HepG2 (cell line): Measurements from ENCODE around the gene LRRC25. TPM values are rescaled to one million over a fixed set of nuclear protein-coding genes. Genes with fewer than 3 reads are reported as not detected.

ENCODE experiments used
- ARHGAP35 ChIP-seq: sonication (generic); formaldehyde crosslinking; IDR thresholded peaks from 2 replicates; pipeline ENCODE4 v1.9.0; 2022; ENCODE audit warnings: mild to moderate bottlenecking, inconsistent platforms, moderate library complexity, missing genetic modification reagents, borderline replicate concordance
- ATF7-NPFF ChIP-seq: sonication (generic); formaldehyde crosslinking; IDR thresholded peaks from 2 replicates; pipeline ENCODE4 v1.8.1; 2023; ENCODE audit warnings: mild to moderate bottlenecking, low read depth, missing genetic modification reagents, moderate library complexity
- ATRX ChIP-seq: sonication (generic); formaldehyde crosslinking; IDR thresholded peaks from 2 replicates; pipeline ENCODE4 v1.4.0; 2020; ENCODE audit warnings: missing genetic modification reagents, borderline replicate concordance
- CHCHD3 ChIP-seq: sonication (generic); formaldehyde crosslinking; IDR thresholded peaks from 2 replicates; pipeline ENCODE4 v1.8.0; 2022; ENCODE audit warnings: mild to moderate bottlenecking, missing genetic modification reagents, moderate library complexity
- HDAC2 ChIP-seq: sonication (generic); formaldehyde crosslinking; IDR thresholded peaks from 2 replicates; pipeline ENCODE4 v1.4.0; 2020; ENCODE audit warnings: missing genetic modification reagents
- KLF16 ChIP-seq, 2 experiments: sonication (generic) in 1 of 2; formaldehyde crosslinking in 1 of 2; IDR thresholded peaks; 2 replicates each; pipeline versions ENCODE4 v1.6.1 to v1.8.0; 2016 to 2023; ENCODE audit warnings: missing genetic modification reagents in 2 of 2, missing compliant biosample characterization in 1 of 2
- MBD4 ChIP-seq: IDR thresholded peaks from 2 replicates; pipeline ENCODE4 v1.6.1; 2012; ENCODE audit warnings: low read length, inconsistent platforms, borderline replicate concordance
- MXI1 ChIP-seq: IDR thresholded peaks from 3 replicates; pipeline ENCODE4 v1.6.1; 2012; ENCODE audit warnings: low read depth, low read length, inconsistent platforms, borderline replicate concordance
- SNRNP70 ChIP-seq: fragments of 200-400 bp; formaldehyde crosslinking; IDR thresholded peaks from 2 replicates; pipeline ENCODE4 v1.6.1; 2017; ENCODE audit warnings: mild to moderate bottlenecking, low read depth, low read length, moderate library complexity
- SP2 ChIP-seq: sonication (generic); formaldehyde crosslinking; IDR thresholded peaks from 2 replicates; pipeline ENCODE4 v1.5.1; 2020; ENCODE audit warnings: mild to moderate bottlenecking, missing genetic modification reagents
- XBP1 ChIP-seq: sonication (generic); formaldehyde crosslinking; IDR thresholded peaks from 2 replicates; pipeline ENCODE4 v1.5.0; 2020; ENCODE audit warnings: missing genetic modification reagents
- ZNF224 ChIP-seq: sonication (generic); formaldehyde crosslinking; IDR thresholded peaks from 2 replicates; pipeline ENCODE4 v1.5.0; 2020; ENCODE audit warnings: mild to moderate bottlenecking, missing genetic modification reagents
- ZNF292 ChIP-seq: sonication (generic); formaldehyde crosslinking; IDR thresholded peaks from 2 replicates; pipeline ENCODE4 v1.8.1; 2022; ENCODE audit warnings: mild to moderate bottlenecking, low read depth, missing genetic modification reagents, borderline replicate concordance
- ZNF598 ChIP-seq: sonication (generic); formaldehyde crosslinking; IDR thresholded peaks from 2 replicates; pipeline ENCODE4 v1.5.1; 2020; ENCODE audit warnings: mild to moderate bottlenecking, missing genetic modification reagents, borderline replicate concordance
- ZSCAN29 ChIP-seq: sonication (generic); formaldehyde crosslinking; conservative IDR thresholded peaks from 2 replicates; pipeline ENCODE4 v1.4.0; 2020; ENCODE audit warnings: mild to moderate bottlenecking, missing genetic modification reagents
- polyA plus RNA-seq, 8 experiments: library from polyadenylated mRNA; depleted of rRNA in 3 of 8; stranded (reverse) in 7 of 8; unstranded in 1 of 8; fragments of >200 nt; fragmentation: Illumina TruSeq in 4 of 8; extraction: Trizol in 4 of 8; gene quantifications; 2 replicates each; pipeline versions ENCODE4 v1.2.1 to v1.2.3, GENCODE V29; 2011 to 2016; ENCODE audit warnings: low read depth in 4 of 8, missing spikeins in 1 of 8, mixed read lengths in 1 of 8; ENCODE audit not compliant: insufficient read depth in 1 of 8
- total RNA-seq, 5 experiments: library from RNA; depleted of rRNA; stranded (reverse); fragments of >200 nt; fragmentation: Illumina TruSeq; extraction: Trizol; gene quantifications; 2 replicates each; pipeline ENCODE4 v1.2.3, GENCODE V29; 2016; ENCODE audit warnings: low read depth in 1 of 5
- TF ChIP-seq, protein P1 (sequence below): sonication (generic); formaldehyde crosslinking; IDR thresholded peaks from 2 replicates; pipeline ENCODE4 v1.8.0; 2022; ENCODE audit warnings: missing genetic modification reagents, mild to moderate bottlenecking, borderline replicate concordance
- TF ChIP-seq, protein P2 (sequence below): sonication (generic); formaldehyde crosslinking; IDR thresholded peaks from 2 replicates; pipeline ENCODE4 v1.5.0; 2020; ENCODE audit warnings: mild to moderate bottlenecking, missing genetic modification reagents
- TF ChIP-seq, protein P3 (sequence below): sonication (generic); formaldehyde crosslinking; IDR thresholded peaks from 2 replicates; pipeline ENCODE4 v1.4.0; 2020; ENCODE audit warnings: mild to moderate bottlenecking, missing genetic modification reagents
- TF ChIP-seq, protein P4 (sequence below): sonication (generic); formaldehyde crosslinking; conservative IDR thresholded peaks from 2 replicates; pipeline ENCODE4 v1.4.0; 2020; ENCODE audit warnings: missing genetic modification reagents
- TF ChIP-seq, protein P5 (sequence below): sonication (generic); formaldehyde crosslinking; IDR thresholded peaks from 2 replicates; pipeline ENCODE4 v1.4.0; 2020; ENCODE audit warnings: missing genetic modification reagents

LRRC25 gene
- total and polyA plus RNA-seq, 2 of the 13 experiments (the other 11 are each of a cell fraction or from before 2014, with no cell fraction given), result 0.13 to 0.53 TPM

DNA sequence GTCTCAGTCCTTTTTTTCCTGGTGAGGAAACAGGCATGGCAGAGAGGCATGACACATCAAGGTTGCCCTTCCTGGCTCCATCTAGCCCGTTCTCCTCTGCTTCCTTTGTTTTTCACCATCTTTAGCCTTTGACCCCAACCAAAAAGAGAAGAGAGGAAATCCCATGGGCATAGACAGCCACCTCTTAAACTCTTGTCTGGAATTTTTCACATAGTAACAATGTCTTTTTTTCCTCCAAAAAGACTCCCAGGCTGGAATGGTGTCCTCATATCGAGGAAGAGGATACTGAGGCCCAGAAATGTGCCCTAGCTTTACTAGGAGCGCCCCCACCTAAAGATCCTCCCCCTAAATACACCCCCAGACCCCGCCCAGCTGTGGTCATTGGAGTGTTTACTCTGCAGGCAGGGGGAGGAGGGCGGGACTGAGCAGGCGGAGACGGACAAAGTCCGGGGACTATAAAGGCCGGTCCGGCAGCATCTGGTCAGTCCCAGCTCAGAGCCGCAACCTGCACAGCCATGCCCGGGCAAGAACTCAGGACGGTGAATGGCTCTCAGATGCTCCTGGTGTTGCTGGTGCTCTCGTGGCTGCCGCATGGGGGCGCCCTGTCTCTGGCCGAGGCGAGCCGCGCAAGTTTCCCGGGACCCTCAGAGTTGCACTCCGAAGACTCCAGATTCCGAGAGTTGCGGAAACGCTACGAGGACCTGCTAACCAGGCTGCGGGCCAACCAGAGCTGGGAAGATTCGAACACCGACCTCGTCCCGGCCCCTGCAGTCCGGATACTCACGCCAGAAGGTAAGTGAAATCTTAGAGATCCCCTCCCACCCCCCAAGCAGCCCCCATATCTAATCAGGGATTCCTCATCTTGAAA lies 11.5 kb downstream of the LRRC25 start, which contains the start of gene GDF15 (continued):
- peak in 1 of 2 experiments; percentile 95; a peak in 2 of 4 replicates for TF ChIP-seq KLF16 (CRISPR knock-in tag; IDR thresholded peaks at IDR 0.05)
- no peak for TF ChIP-seq CHCHD3 (CRISPR knock-in tag)
- peak; percentile 79; the same call in 1 of the 3 replicates for TF ChIP-seq MXI1
- TF ChIP-seq, protein P1, sequence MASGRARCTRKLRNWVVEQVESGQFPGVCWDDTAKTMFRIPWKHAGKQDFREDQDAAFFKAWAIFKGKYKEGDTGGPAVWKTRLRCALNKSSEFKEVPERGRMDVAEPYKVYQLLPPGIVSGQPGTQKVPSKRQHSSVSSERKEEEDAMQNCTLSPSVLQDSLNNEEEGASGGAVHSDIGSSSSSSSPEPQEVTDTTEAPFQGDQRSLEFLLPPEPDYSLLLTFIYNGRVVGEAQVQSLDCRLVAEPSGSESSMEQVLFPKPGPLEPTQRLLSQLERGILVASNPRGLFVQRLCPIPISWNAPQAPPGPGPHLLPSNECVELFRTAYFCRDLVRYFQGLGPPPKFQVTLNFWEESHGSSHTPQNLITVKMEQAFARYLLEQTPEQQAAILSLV, result peak; percentile 24; the same call in 1 of the 2 replicates
- TF ChIP-seq, protein P2, sequence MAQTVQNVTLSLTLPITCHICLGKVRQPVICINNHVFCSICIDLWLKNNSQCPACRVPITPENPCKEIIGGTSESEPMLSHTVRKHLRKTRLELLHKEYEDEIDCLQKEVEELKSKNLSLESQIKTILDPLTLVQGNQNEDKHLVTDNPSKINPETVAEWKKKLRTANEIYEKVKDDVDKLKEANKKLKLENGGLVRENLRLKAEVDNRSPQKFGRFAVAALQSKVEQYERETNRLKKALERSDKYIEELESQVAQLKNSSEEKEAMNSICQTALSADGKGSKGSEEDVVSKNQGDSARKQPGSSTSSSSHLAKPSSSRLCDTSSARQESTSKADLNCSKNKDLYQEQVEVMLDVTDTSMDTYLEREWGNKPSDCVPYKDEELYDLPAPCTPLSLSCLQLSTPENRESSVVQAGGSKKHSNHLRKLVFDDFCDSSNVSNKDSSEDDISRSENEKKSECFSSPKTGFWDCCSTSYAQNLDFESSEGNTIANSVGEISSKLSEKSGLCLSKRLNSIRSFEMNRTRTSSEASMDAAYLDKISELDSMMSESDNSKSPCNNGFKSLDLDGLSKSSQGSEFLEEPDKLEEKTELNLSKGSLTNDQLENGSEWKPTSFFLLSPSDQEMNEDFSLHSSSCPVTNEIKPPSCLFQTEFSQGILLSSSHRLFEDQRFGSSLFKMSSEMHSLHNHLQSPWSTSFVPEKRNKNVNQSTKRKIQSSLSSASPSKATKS, result peak; percentile 17; the same call in 1 of the 2 replicates
- TF ChIP-seq MBD4, result no peak; the same call in none of the 2 replicates
- TF ChIP-seq, protein P3, sequence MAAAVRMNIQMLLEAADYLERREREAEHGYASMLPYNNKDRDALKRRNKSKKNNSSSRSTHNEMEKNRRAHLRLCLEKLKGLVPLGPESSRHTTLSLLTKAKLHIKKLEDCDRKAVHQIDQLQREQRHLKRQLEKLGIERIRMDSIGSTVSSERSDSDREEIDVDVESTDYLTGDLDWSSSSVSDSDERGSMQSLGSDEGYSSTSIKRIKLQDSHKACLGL (CRISPR knock-in tag), result no peak
- TF ChIP-seq HDAC2 (CRISPR knock-in tag), result peak; percentile 81
- peak; percentile 95 for TF ChIP-seq XBP1 (CRISPR knock-in tag)
- peak; percentile 88; the same call in 1 of the 2 replicates for TF ChIP-seq ZSCAN29 (CRISPR knock-in tag)
- TF ChIP-seq ZNF292 (CRISPR knock-in tag), result peak; percentile 85
- no peak; the same call in 1 of the 2 replicates for TF ChIP-seq ATRX (CRISPR knock-in tag)
- TF ChIP-seq, protein P4, sequence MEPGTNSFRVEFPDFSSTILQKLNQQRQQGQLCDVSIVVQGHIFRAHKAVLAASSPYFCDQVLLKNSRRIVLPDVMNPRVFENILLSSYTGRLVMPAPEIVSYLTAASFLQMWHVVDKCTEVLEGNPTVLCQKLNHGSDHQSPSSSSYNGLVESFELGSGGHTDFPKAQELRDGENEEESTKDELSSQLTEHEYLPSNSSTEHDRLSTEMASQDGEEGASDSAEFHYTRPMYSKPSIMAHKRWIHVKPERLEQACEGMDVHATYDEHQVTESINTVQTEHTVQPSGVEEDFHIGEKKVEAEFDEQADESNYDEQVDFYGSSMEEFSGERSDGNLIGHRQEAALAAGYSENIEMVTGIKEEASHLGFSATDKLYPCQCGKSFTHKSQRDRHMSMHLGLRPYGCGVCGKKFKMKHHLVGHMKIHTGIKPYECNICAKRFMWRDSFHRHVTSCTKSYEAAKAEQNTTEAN (CRISPR knock-in tag), result peak; percentile 89
- no peak for TF ChIP-seq ZNF224 (CRISPR knock-in tag)
- TF ChIP-seq, protein P5, sequence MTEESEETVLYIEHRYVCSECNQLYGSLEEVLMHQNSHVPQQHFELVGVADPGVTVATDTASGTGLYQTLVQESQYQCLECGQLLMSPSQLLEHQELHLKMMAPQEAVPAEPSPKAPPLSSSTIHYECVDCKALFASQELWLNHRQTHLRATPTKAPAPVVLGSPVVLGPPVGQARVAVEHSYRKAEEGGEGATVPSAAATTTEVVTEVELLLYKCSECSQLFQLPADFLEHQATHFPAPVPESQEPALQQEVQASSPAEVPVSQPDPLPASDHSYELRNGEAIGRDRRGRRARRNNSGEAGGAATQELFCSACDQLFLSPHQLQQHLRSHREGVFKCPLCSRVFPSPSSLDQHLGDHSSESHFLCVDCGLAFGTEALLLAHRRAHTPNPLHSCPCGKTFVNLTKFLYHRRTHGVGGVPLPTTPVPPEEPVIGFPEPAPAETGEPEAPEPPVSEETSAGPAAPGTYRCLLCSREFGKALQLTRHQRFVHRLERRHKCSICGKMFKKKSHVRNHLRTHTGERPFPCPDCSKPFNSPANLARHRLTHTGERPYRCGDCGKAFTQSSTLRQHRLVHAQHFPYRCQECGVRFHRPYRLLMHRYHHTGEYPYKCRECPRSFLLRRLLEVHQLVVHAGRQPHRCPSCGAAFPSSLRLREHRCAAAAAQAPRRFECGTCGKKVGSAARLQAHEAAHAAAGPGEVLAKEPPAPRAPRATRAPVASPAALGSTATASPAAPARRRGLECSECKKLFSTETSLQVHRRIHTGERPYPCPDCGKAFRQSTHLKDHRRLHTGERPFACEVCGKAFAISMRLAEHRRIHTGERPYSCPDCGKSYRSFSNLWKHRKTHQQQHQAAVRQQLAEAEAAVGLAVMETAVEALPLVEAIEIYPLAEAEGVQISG (CRISPR knock-in tag), result peak; percentile 89
- TF ChIP-seq ZNF598 (CRISPR knock-in tag), result no peak; the same call in 1 of the 2 replicates
- TF ChIP-seq ARHGAP35, result no peak
- TF ChIP-seq ATF7-NPFF, result peak; percentile 80; the same call in 1 of the 2 replicates
- no peak for TF ChIP-seq SNRNP70
- peak; percentile 36; the same call in 1 of the 2 replicates for TF ChIP-seq SP2 (CRISPR knock-in tag)
